Upper lobe of left lung (tissue), 6 donors: Measurements from ENCODE around the gene MRPL52. TPM values are rescaled to one million over a fixed set of nuclear protein-coding genes. Genes with fewer than 3 reads are reported as not detected.

Experiments
- ATAC-seq, 2 donors: fragments of 200-7000 bp; cut with Tn5 transposase; one replicate each; pipeline ENCODE4 v1.9.1; 2022; ENCODE audit warnings: mild to moderate bottlenecking in 2 of 2, moderate library complexity in 2 of 2; ENCODE audit not compliant: low FRiP score in 2 of 2
- DNase-seq, 2 donors: peaks; one replicate each; pipeline ENCODE4 v3.0.0-alpha.2; 2019 to 2020
- H3K27ac ChIP-seq, 4 donors: fragments of 200-600 bp; sonication (generic); one replicate each; pipeline ENCODE4 v1.5.1; 2016 to 2019
- H3K27me3 ChIP-seq, 4 donors: fragments of 200-600 bp; sonication (generic); one replicate each; pipeline ENCODE4 v1.5.1; 2017 to 2019
- H3K36me3 ChIP-seq, 4 donors: fragments of 200-600 bp; sonication (generic); one replicate each; pipeline ENCODE4 v1.5.1; 2016 to 2019
- H3K4me1 ChIP-seq, 4 donors: fragments of 200-600 bp; sonication (generic); one replicate each; pipeline ENCODE4 v1.5.1; 2018 to 2019
- H3K4me3 ChIP-seq, 4 donors: fragments of 200-600 bp; sonication (generic); one replicate each; pipeline ENCODE4 v1.5.1; 2017 to 2019; ENCODE audit warnings: mild to moderate bottlenecking in 2 of 4, moderate library complexity in 1 of 4
- H3K9me3 ChIP-seq, 4 donors: fragments of 200-600 bp; sonication (generic); one replicate each; pipeline ENCODE4 v1.5.1; 2018 to 2019
- CTCF ChIP-seq, 6 experiments: fragments of 450-650 bp in 4 of 6; fragments of 200-600 bp in 2 of 6; sonication (generic) in 2 of 6; IDR thresholded peaks; one replicate each; pipeline ENCODE4 v1.5.1; 2016 to 2019; ENCODE audit warnings: antibody characterized with exemption in 6 of 6
- EP300 ChIP-seq, 4 donors: sonication (generic); formaldehyde crosslinking; IDR thresholded peaks; one replicate each; pipeline ENCODE4 v1.5.1; 2017; ENCODE audit warnings: antibody characterized with exemption in 4 of 4, control low read depth in 2 of 4
- POLR2A ChIP-seq, 4 donors: fragments of 450-650 bp; IDR thresholded peaks; one replicate each; pipeline ENCODE4 v1.5.1; 2016 to 2017; ENCODE audit warnings: antibody characterized with exemption in 4 of 4, mild to moderate bottlenecking in 2 of 4
- POLR2AphosphoS5 ChIP-seq, 2 donors: sonication (generic); formaldehyde crosslinking; IDR thresholded peaks; one replicate each; pipeline ENCODE4 v1.5.1; 2017; ENCODE audit warnings: antibody characterized with exemption in 2 of 2
- WGBS, 2 donors: methylation state at CpG; one replicate each; pipeline ENCODE4 v1.1.5; 2017 to 2018; 5-methylcytosine and 5-hydroxymethylcytosine counted together
- total RNA-seq, 6 donors: library from RNA; depleted of rRNA in 4 of 6; stranded (reverse); fragments of >200 nt in 4 of 6; gene quantifications; one replicate each; pipeline versions ENCODE4 v1.1.0 to v1.2.1, GENCODE V29; 2016 to 2021
- donor health status: DM: no; HTN: no; CAD: no; lungs with moderate emphysema.
- donor health status: DM: no; HTN: yes; CAD: no; lungs with severe emphysema.

MRPL52 gene
- total RNA-seq, 6 donors from 2014 or later = 9.4 to 88.2 (median 34.1) TPM

GRCh38 chr14:22830443-22831010, 840 bp downstream of the MRPL52 start:
- DNase-seq (no peak), ATAC-seq (no peak)
- peak overlapping the region; percentile 78 to 85 (median 82) for H3K4me3 ChIP-seq
- no peak for TF ChIP-seq POLR2AphosphoS5 (IDR thresholded peaks at IDR 0.05)
- TF ChIP-seq EP300 (IDR thresholded peaks at IDR 0.05) = no peak
- no peak for TF ChIP-seq POLR2A (IDR thresholded peaks at IDR 0.05)
- no peak for TF ChIP-seq CTCF (IDR thresholded peaks at IDR 0.05)
- WGBS, 2 donors = 26 to 29% methylated on average over 3 of the region's 3 CpGs
- H3K27me3 ChIP-seq = no peaks in the 10 kb centered on the region
- H3K27ac ChIP-seq = peak overlapping the region in 2 of 4 donors; percentile 86
- H3K4me1 ChIP-seq = peaks cover 8 to 15% (median 11%) of the 10 kb centered on the region in 4 donors
- H3K36me3 ChIP-seq = peaks cover 0 to 17% (median 13%) of the 10 kb centered on the region in 4 donors
- H3K9me3 ChIP-seq = no peaks in the 10 kb centered on the region

DNA sequence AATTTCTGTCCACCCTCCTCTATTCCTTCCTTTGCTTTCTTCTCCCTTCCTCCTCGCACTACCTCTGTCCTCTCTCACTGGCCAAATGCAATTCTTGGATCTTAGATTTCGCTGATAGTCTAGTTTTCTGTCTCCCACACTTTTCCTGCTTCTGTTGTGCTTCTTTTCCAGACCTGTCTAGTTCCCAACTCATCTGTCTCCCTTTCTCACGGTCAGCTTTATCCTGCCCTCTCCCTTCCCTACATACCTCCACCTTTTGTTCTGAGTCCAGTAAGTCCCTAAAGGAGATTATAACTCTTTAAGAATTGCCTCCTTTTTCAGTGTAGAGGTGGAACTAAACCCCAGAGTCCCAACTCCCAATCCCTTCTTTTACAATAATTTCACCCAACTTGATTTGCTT, 5.8 kb downstream of the MRPL52 start:
- peak overlapping the region in 2 of 4 donors; percentile 97 for H3K27ac ChIP-seq
- WGBS, 2 donors = 86 to 92% methylated on average over 3 of the region's 3 CpGs
- ATAC-seq = no peak

DNA sequence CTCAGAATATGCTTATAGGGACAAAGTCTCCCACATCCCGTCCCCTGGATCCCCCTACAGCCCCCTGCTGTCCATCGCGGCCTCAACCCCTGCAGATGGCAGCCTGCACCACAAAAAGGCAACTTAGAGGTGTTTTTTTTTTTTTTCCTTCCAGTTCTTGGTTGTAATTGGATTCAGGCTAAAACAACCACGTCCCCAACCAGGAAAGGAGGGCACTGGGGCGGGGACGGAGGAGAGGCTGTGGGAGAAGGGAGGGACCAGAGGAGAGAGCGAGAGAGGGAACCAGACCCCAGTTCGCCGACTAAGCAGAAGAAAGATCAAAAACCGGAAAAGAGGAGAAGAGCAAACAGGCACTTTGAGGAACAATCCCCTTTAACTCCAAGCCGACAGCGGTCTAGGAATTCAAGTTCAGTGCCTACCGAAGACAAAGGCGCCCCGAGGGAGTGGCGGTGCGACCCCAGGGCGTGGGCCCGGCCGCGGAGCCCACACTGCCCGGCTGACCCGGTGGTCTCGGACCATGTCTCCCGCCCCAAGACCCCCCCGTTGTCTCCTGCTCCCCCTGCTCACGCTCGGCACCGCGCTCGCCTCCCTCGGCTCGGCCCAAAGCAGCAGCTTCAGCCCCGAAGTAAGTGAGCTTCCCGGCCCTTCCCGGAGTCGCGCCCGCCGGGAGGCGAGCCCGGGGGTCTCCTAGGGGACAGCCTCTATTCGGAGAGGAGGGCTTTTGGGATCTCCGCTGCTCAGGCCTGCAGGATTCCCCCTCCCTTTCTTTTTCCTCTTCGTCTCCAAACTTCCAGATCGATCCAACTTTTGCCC, 6.8 kb downstream of the MRPL52 start, which contains the start of gene MMP14:
Gene MMP14 (plus strand): TSS at position 285 of the 813 bp plus-strand sequence. CDS start 233 bp downstream, at position 518.
- WGBS, 2 donors = 3 to 6% methylated on average over 25 to 35 of the region's 46 CpGs
- DNase-seq = peak; percentile 73 to 86

More for the DNA sequence above, 5.8 kb downstream of the MRPL52 start:
- DNase-seq = no peak
- TF ChIP-seq EP300 (IDR thresholded peaks at IDR 0.05) (no peak), POLR2A (IDR thresholded peaks at IDR 0.05) (no peak), POLR2AphosphoS5 (IDR thresholded peaks at IDR 0.05) (no peak), CTCF (IDR thresholded peaks at IDR 0.05) (no peak)
- H3K9me3 ChIP-seq = no peaks in the 10 kb centered on the region
- no peaks in the 10 kb centered on the region for H3K27me3 ChIP-seq
- H3K4me3 ChIP-seq = no peak overlapping the region
- H3K36me3 ChIP-seq = peaks cover 0 to 17% (median 13%) of the 10 kb centered on the region in 4 donors
- H3K4me1 ChIP-seq = peaks cover 23 to 29% (median 23%) of the 10 kb centered on the region in 4 donors

GRCh38 chr14:22837114-22837749, 7.5 kb downstream of the MRPL52 start:
- Histone ChIP-seq H3K27me3 (no peaks in the 10 kb centered on the region), H3K9me3 (no peaks in the 10 kb centered on the region), H3K36me3 (peaks cover 0 to 31% (median 22%) of the 10 kb centered on the region in 4 donors), H3K27ac (peak overlapping the region; percentile 89 to 97 (median 96)), H3K4me3 (peak overlapping the region; percentile 71 to 90 (median 76)), H3K4me1 (peaks cover 19 to 26% (median 23%) of the 10 kb centered on the region in 4 donors)
- ATAC-seq = peak; percentile 64 to 87
- TF ChIP-seq CTCF (IDR thresholded peaks at IDR 0.05) = no peak
- no peak for TF ChIP-seq EP300 (IDR thresholded peaks at IDR 0.05)
- TF ChIP-seq POLR2AphosphoS5 (IDR thresholded peaks at IDR 0.05) = no peak
- peak in 2 of 4 donors; percentile 22 to 36 for TF ChIP-seq POLR2A (IDR thresholded peaks at IDR 0.05)
- peak in 1 of 2 donors; percentile 90 for DNase-seq
- WGBS, 2 donors = 1 to 8% methylated on average over 17 to 51 of the region's 57 CpGs

More for the DNA sequence above, 6.8 kb downstream of the MRPL52 start, which contains the start of gene MMP14:
- ATAC-seq = peak; percentile 67 to 89
- peak within 1 kb of the TSS; percentile 71 to 90 (median 76) for H3K4me3 ChIP-seq
- TF ChIP-seq POLR2AphosphoS5 (IDR thresholded peaks at IDR 0.05) = peak; percentile 49 to 72
- peak in 1 of 4 donors; percentile 78 for TF ChIP-seq POLR2A (IDR thresholded peaks at IDR 0.05)
- TF ChIP-seq CTCF (IDR thresholded peaks at IDR 0.05) = peak in 2 of 6 experiments; percentile 9 to 19
- no peak for TF ChIP-seq EP300 (IDR thresholded peaks at IDR 0.05)
- H3K9me3 ChIP-seq = no peaks in the 10 kb centered on the region
- H3K36me3 ChIP-seq = peaks cover 0 to 24% (median 17%) of the 10 kb centered on the region in 4 donors
- H3K27ac ChIP-seq = peak within 1 kb of the TSS; percentile 89 to 97 (median 96)
- peaks cover 19 to 26% (median 23%) of the 10 kb centered on the region in 4 donors for H3K4me1 ChIP-seq
- H3K27me3 ChIP-seq = no peaks in the 10 kb centered on the region
